Nephron (organoid): Measurements from ENCODE around the gene CCDC141.
"Not testable (repeated sequence)": the region's sequence is repeated elsewhere in the genome, so short reads cannot be mapped to it uniquely, and the experiment has no call there.

Experiments used
- H3K27ac Mint-ChIP-seq, 3 experiments: 2 replicates each; pipeline ENCODE4 v1.8.0; 2020; ENCODE audit warnings: mixed read lengths in 3 of 3, mild to moderate bottlenecking in 2 of 3, moderate library complexity in 1 of 3
- H3K27me3 Mint-ChIP-seq: 2 replicates; pipeline ENCODE4 v1.8.0; 2021; ENCODE audit warnings: low read depth, mild to moderate bottlenecking, moderate library complexity, mixed read lengths
- H3K36me3 Mint-ChIP-seq: 2 replicates; pipeline ENCODE4 v1.8.0; 2020; ENCODE audit warnings: low read depth, mixed read lengths
- H3K4me1 Mint-ChIP-seq: 2 replicates; pipeline ENCODE4 v1.8.0; 2020; ENCODE audit warnings: mixed read lengths
- H3K4me3 Mint-ChIP-seq, 3 experiments: 2 replicates each; pipeline ENCODE4 v1.8.0; 2020; ENCODE audit warnings: mild to moderate bottlenecking in 3 of 3, mixed read lengths in 3 of 3, moderate library complexity in 2 of 3
- H3K9me3 Mint-ChIP-seq: 2 replicates; pipeline ENCODE4 v1.8.0; 2020; ENCODE audit warnings: mixed read lengths
- TF ChIP-seq, protein P1 (sequence below), 3 experiments: fragments of 200-600 bp; sonication (generic); IDR thresholded peaks; one replicate each; pipeline ENCODE4 v1.5.0; 2021; ENCODE audit warnings: antibody characterized with exemption in 3 of 3; ENCODE audit not compliant: unreplicated experiment in 3 of 3

The CCDC141 gene

GRCh38 chr2:179024445-179024844, 25.5 kb downstream of the CCDC141 start:
- H3K4me3 Mint-ChIP-seq = no peak overlapping the region
- H3K27ac Mint-ChIP-seq = no peak overlapping the region
- no peaks in the 10 kb centered on the region for H3K27me3 Mint-ChIP-seq
- peaks cover 31% of the 10 kb centered on the region for H3K9me3 Mint-ChIP-seq
- H3K4me1 Mint-ChIP-seq = no peaks in the 10 kb centered on the region
- TF ChIP-seq, protein P1, sequence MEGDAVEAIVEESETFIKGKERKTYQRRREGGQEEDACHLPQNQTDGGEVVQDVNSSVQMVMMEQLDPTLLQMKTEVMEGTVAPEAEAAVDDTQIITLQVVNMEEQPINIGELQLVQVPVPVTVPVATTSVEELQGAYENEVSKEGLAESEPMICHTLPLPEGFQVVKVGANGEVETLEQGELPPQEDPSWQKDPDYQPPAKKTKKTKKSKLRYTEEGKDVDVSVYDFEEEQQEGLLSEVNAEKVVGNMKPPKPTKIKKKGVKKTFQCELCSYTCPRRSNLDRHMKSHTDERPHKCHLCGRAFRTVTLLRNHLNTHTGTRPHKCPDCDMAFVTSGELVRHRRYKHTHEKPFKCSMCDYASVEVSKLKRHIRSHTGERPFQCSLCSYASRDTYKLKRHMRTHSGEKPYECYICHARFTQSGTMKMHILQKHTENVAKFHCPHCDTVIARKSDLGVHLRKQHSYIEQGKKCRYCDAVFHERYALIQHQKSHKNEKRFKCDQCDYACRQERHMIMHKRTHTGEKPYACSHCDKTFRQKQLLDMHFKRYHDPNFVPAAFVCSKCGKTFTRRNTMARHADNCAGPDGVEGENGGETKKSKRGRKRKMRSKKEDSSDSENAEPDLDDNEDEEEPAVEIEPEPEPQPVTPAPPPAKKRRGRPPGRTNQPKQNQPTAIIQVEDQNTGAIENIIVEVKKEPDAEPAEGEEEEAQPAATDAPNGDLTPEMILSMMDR (IDR thresholded peaks at IDR 0.05; ENCODE audit: unreplicated experiment in 3 of 3) = no peak
- H3K36me3 Mint-ChIP-seq = peaks cover 8% of the 10 kb centered on the region

DNA sequence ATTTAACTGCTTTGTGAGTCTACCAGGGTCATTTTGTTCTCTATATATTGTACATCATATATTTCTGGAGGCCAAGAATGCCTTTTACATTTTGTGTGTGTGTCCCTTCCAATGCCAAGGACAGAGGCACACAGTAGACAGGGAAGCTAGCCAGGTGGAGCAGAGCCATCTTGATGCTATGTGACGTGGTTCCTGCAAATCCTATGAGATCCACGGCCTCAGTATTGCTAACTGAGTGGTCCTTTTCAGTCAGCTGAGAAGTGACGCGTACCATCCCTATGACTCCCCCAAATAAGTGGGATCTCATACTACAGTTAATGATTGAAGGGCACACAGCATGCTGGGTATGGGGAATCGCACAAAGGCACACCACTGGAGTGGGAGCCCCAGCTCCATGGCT, 27.3 kb downstream of the CCDC141 start:
- H3K4me1 Mint-ChIP-seq = no peaks in the 10 kb centered on the region
- peaks cover 19% of the 10 kb centered on the region for H3K9me3 Mint-ChIP-seq
- H3K27ac Mint-ChIP-seq = no peak overlapping the region
- H3K36me3 Mint-ChIP-seq = peaks cover 5% of the 10 kb centered on the region
- TF ChIP-seq, protein P1 (IDR thresholded peaks at IDR 0.05; ENCODE audit: unreplicated experiment in 3 of 3) = no peak
- H3K27me3 Mint-ChIP-seq = no peaks in the 10 kb centered on the region
- no peak overlapping the region for H3K4me3 Mint-ChIP-seq

DNA sequence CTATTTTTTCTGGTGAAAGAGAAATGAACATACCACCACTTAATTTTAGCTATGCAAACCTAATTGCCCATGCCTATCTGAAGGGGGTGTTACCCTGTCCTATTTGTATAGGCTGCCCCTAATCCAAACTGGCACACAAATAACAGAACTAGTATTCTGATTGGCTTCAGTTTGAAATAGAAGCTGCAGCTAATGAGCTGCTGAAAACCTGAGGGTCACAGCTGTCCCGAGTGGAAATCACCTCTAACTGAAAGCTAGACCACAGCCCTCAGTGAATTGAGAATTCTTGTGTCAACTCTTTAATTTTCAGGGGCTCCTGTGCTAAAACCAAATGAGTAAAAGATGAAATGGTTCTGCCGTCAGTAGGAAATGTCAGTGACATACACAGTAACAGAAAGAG, 28.7 kb downstream of the CCDC141 start:
- no peaks in the 10 kb centered on the region for H3K27me3 Mint-ChIP-seq
- TF ChIP-seq, protein P1 (IDR thresholded peaks at IDR 0.05; ENCODE audit: unreplicated experiment in 3 of 3) = no peak
- peaks cover 8% of the 10 kb centered on the region for H3K9me3 Mint-ChIP-seq
- no peaks in the 10 kb centered on the region for H3K36me3 Mint-ChIP-seq
- no peak overlapping the region for H3K27ac Mint-ChIP-seq
- no peak overlapping the region for H3K4me3 Mint-ChIP-seq
- H3K4me1 Mint-ChIP-seq = no peaks in the 10 kb centered on the region

- peaks cover 3% of the 10 kb centered on the region for H3K9me3 Mint-ChIP-seq
- H3K4me3 Mint-ChIP-seq = no peak overlapping the region
- no peaks in the 10 kb centered on the region for H3K27me3 Mint-ChIP-seq
- H3K27ac Mint-ChIP-seq = no peak overlapping the region
- no peaks in the 10 kb centered on the region for H3K4me1 Mint-ChIP-seq
- no peaks in the 10 kb centered on the region for H3K36me3 Mint-ChIP-seq
- TF ChIP-seq, protein P1 (IDR thresholded peaks at IDR 0.05; ENCODE audit: unreplicated experiment in 3 of 3) = peak in 1 of 3 experiments; percentile 42
These were observed 29.7 kb downstream of the CCDC141 start for GRCh38 chr2:179020156-179020750.

DNA sequence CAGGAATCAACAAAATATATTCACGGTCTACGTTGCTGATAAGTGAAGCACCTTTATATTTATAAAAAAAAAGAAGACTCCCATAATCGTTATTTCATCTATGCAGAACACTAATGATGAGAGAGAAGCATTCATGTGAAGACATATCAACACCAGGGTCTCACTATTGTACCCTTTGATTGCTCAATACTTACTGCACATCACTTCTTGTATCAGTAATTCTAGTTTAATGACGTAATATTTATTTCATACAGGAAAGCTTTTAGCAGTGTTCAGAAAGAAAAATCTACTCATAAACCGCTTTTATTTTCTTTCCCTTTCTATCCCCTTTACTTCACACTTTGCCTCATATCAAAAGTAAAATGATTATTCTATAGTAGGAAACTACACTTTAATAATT, 30.7 kb downstream of the CCDC141 start:
- no peaks in the 10 kb centered on the region for H3K4me1 Mint-ChIP-seq
- peaks cover 5% of the 10 kb centered on the region for H3K9me3 Mint-ChIP-seq
- TF ChIP-seq, protein P1 (IDR thresholded peaks at IDR 0.05; ENCODE audit: unreplicated experiment in 3 of 3) = no peak
- no peak overlapping the region for H3K4me3 Mint-ChIP-seq
- H3K36me3 Mint-ChIP-seq = no peaks in the 10 kb centered on the region
- no peak overlapping the region for H3K27ac Mint-ChIP-seq
- H3K27me3 Mint-ChIP-seq = no peaks in the 10 kb centered on the region

- Mint-ChIP-seq H3K27ac (no peak overlapping the region), H3K36me3 (no peaks in the 10 kb centered on the region), H3K27me3 (no peaks in the 10 kb centered on the region), H3K4me1 (no peaks in the 10 kb centered on the region), H3K9me3 (peaks cover 15% of the 10 kb centered on the region), H3K4me3 (no peak overlapping the region)
- TF ChIP-seq, protein P1 (IDR thresholded peaks at IDR 0.05; ENCODE audit: unreplicated experiment in 3 of 3) = no peak
These were observed 32.1 kb downstream of the CCDC141 start for GRCh38 chr2:179017773-179018357.

- H3K9me3 Mint-ChIP-seq = peaks cover 36% of the 10 kb centered on the region
- not testable (repeated sequence) for H3K27me3 Mint-ChIP-seq, H3K27ac Mint-ChIP-seq, H3K36me3 Mint-ChIP-seq, H3K4me1 Mint-ChIP-seq, H3K4me3 Mint-ChIP-seq
These were observed 35.7 kb downstream of the CCDC141 start for GRCh38 chr2:179014189-179014588.
